AG04449 (cell line): ENCODE data around the gene PBXIP1.
"Not testable (repeated sequence)": the region's sequence is repeated elsewhere in the genome, so short reads cannot be mapped to it uniquely, and the experiment has no call there.

ENCODE experiments used
- CTCF ChIA-PET: fragments of 350-600 bp; formaldehyde crosslinking; extraction: SDS; loops from one replicate; lab custom pipeline; 2021; ENCODE audit warnings: antibody characterized with exemption; lab: Yijun Ruan, JAX
- POLR2A ChIA-PET: fragments of 400-600, 350-600 bp; formaldehyde crosslinking; extraction: SDS; loops from one replicate; lab custom pipeline; 2020; ENCODE audit warnings: antibody characterized with exemption, inconsistent platforms; lab: Yijun Ruan, JAX
- DNase-seq: peaks from one replicate; pipeline ENCODE4 v3.0.0-alpha.2; 2010; ENCODE audit warnings: low read depth, low spot score
- H3K4me3 ChIP-seq: 2 replicates; pipeline ENCODE4 v1.5.1; 2011; ENCODE audit warnings: low read depth, mild to moderate bottlenecking, control low read depth, low read length
- TF ChIP-seq, protein P1 (sequence below): IDR thresholded peaks from one replicate; pipeline ENCODE4 v1.5.1; 2011; ENCODE audit warnings: mild to moderate bottlenecking, moderate library complexity, low read length, control low read depth, inconsistent platforms; ENCODE audit not compliant: insufficient read depth; ENCODE audit errors: missing control alignments

The PBXIP1 gene

DNA sequence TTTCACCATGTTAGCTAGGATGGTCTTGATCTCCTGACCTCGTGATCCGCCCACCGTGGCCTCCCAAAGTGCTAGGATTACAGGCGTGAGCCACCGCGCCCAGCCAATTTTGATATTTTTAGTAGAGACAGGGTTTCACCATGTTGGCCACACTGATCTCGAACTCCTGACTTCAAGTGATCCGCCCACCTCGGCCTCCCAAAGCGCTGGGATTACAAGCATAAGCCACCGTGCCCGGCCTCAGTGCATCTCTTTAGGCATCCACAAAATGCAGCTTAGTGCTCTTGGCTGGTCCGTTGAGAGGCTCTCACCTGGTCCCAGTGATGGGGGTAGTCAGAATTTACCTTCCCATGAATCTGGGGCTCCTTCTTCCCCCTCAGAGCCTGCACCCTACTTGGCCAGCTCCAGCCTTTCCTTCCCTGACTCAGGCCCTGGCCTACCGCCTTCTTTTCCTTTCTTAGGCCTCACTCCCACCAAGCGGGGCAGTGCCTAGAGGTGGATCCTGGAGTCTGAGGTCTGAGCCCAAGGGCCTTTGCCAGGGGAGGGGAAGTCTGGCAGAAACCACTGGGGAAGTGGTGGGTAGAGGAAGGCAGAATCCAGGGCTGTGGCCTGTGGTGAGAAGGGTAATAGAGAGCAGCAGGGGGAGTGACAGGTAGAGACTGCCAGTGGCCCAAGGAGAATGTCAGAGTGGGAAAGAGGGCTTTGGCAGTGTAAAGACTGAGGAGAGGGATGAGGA, 41.2 kb upstream of the PBXIP1 start:
- ChIA-PET POLR2A (no interaction called here), CTCF (interaction anchor here (1.1 to 17.2 kb wide), 13 partner anchors 12 to 63 kb away, joined by 4 to 244 read pairs (median 15); partner anchors contain the start of genes CKS1B, FLAD1, PBXIP1 and PMVK)

DNA sequence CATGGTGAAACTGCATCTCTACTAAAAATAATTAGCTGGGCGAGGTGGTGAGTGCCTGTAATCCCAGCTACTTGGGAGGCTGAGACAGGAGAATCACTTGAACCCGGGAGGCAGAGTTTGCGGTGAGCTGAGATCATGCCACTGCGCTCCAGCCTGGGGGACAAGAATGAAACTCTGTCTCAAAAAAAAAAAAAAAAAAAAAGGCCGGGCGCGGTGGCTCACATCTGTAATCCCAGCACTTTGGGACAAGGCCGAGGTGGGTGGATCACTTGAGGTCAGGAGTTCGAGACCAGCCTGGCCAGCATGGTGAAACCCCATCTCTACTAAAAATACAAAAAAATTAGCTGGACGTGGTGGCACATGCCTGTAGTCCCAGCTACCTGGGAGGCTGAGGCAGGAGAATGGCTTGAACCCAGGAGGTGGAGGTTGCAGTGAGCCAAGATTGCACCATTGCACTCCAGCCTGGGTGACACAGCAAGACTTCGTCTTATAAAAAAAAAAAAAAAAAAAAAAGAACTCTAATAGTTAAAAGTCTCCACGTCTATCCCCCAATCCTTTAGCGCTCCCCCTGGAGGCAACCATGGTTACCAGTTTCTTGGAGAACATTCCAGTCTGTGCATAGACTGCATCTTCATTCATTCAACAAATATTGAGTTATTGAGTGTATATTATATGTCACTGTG, 39.5 kb upstream of the PBXIP1 start:
- CTCF ChIA-PET: interaction anchor here (0.6 to 17.2 kb wide), 23 partner anchors 9 to 690 kb away, joined by 3 to 244 read pairs (median 5); partner anchors contain the start of genes ADAM15, CKS1B, FLAD1 and PBXIP1
- TF ChIP-seq, protein P1, sequence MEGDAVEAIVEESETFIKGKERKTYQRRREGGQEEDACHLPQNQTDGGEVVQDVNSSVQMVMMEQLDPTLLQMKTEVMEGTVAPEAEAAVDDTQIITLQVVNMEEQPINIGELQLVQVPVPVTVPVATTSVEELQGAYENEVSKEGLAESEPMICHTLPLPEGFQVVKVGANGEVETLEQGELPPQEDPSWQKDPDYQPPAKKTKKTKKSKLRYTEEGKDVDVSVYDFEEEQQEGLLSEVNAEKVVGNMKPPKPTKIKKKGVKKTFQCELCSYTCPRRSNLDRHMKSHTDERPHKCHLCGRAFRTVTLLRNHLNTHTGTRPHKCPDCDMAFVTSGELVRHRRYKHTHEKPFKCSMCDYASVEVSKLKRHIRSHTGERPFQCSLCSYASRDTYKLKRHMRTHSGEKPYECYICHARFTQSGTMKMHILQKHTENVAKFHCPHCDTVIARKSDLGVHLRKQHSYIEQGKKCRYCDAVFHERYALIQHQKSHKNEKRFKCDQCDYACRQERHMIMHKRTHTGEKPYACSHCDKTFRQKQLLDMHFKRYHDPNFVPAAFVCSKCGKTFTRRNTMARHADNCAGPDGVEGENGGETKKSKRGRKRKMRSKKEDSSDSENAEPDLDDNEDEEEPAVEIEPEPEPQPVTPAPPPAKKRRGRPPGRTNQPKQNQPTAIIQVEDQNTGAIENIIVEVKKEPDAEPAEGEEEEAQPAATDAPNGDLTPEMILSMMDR: peak; percentile 57
- POLR2A ChIA-PET: interaction anchor here (0.6 to 2.9 kb wide), 4 partner anchors 12 to 44 kb away, joined by 3 to 16 read pairs (median 6); partner anchors contain the start of genes FLAD1 and PYGO2
- H3K4me3 ChIP-seq, DNase-seq: not testable (repeated sequence)

More for the DNA sequence above, 41.2 kb upstream of the PBXIP1 start:
- TF ChIP-seq, protein P1: no peak
- no peak for DNase-seq
- no peak overlapping the region for H3K4me3 ChIP-seq

DNA sequence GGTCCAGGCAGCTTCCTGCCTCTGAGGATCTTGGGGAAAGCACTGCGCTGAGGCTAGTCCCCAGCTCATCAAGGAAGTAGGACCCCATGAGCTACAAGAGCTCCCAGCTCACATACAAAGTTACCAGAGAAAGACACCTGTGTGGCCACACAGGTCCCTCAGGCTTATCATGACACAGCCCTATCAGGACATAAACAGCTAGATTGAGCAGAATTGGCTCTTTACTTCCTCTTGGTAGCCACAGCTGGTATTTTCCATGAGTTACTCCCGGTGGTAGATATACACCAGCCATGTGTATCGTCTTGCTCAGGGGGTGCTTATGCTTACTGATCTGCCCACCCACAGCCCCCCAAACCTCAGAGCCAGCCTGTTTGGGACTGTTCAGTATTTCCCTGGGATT, 38.7 kb upstream of the PBXIP1 start:
- CTCF ChIA-PET: interaction anchor here (0.7 to 17.2 kb wide), 19 partner anchors 9 to 513 kb away, joined by 3 to 244 read pairs (median 10); partner anchors contain the start of genes CKS1B, FLAD1, PBXIP1 and PMVK

DNA sequence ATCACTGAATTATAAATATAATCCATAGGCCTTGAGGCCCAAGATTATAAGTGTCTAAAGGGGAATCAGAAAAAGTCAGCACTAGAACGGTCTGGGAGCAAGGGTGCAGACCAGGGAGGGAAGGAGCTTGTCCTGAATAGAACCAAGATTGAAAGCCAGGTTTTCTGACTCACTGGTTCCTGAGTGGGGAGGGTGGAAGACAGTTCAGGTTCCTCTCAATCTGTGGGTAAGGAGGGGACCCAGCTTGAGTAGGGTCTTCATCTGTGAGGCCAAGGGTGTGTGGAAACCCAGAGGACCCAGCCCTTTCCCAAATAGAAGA, 38.3 kb upstream of the PBXIP1 start:
- DNase-seq: no peak
- H3K4me3 ChIP-seq: no peak overlapping the region
- POLR2A ChIA-PET: interaction anchor here (0.9 to 2.9 kb wide), 6 partner anchors 8 to 38 kb away, joined by 3 to 16 read pairs (median 4); partner anchors contain the start of genes FLAD1, PBXIP1, SHC1 and ZBTB7B
- TF ChIP-seq, protein P1: no peak
- CTCF ChIA-PET: interaction anchor here (0.7 to 17.2 kb wide), 18 partner anchors 9 to 515 kb away, joined by 3 to 244 read pairs (median 10); partner anchors contain the start of genes CKS1B, FLAD1, PBXIP1 and PYGO2

More for the DNA sequence above, 38.7 kb upstream of the PBXIP1 start:
- no peak for DNase-seq
- POLR2A ChIA-PET: interaction anchor here (0.6 to 2.9 kb wide), 6 partner anchors 11 to 39 kb away, joined by 3 to 16 read pairs (median 6); partner anchors contain the start of genes FLAD1, PBXIP1, PYGO2 and SHC1
- TF ChIP-seq, protein P1: no peak
- H3K4me3 ChIP-seq: no peak overlapping the region

DNA sequence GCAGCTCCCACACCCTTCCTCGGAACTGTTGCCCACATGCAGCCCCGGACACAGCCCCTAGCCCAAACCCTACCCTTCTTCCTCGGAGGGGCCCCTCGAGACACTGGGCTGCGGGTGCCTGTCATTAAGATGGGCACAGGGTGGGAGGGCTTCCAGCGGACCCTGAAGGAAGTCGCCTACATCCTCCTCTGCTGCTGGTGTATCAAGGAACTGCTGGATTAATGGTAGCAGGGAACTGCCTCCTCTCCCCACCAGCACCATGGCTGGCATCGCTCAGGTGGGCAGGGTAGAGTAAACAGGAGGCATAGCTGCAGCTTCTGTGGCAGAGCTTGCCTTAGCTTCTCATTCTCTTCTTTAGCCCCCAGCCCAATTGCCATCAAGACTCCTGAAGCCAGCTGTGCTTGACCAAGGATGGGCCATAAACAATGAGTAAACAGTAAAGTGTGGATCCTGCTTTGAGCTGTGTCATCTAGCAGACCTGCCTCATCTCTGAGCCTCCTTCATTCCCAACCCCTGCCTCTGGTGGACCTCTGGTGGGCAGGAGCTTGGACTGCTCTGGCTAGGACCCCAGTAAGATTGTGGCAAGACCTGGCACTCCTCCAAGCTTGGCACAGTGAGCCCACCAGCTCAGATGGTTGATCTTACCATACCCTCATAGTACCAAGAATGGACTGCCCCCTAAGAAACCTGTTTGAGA, 37.8 kb upstream of the PBXIP1 start, which contains the start of gene LENEP:
TSS of gene LENEP (plus strand) at position 15 of the 697 bp plus-strand sequence. CDS start at position 37, 22 bp downstream.
- CTCF ChIA-PET: interaction anchor here (0.7 to 17.2 kb wide), 16 partner anchors 8 to 514 kb away, joined by 3 to 244 read pairs (median 10); partner anchors contain the start of genes CKS1B, FLAD1, PBXIP1 and PYGO2
- H3K4me3 ChIP-seq: no peak within 1 kb of the TSS
- DNase-seq: no peak
- POLR2A ChIA-PET: interaction anchor here (0.9 to 2.9 kb wide), 8 partner anchors 9 to 38 kb away, joined by 3 to 16 read pairs (median 4); partner anchors contain the start of genes FLAD1, PBXIP1, SHC1 and ZBTB7B
- TF ChIP-seq, protein P1: no peak
